Fibroblast of upper back skin (primary cell): ENCODE results near the gene ABO.
"Not testable (repeated sequence)": the region's sequence is repeated elsewhere in the genome, so short reads cannot be mapped to it uniquely, and the experiment has no call there.

Experiments used
- DNase-seq: peaks from one replicate; pipeline ENCODE4 v3.0.0-alpha.2; 2013

The ABO gene

DNA sequence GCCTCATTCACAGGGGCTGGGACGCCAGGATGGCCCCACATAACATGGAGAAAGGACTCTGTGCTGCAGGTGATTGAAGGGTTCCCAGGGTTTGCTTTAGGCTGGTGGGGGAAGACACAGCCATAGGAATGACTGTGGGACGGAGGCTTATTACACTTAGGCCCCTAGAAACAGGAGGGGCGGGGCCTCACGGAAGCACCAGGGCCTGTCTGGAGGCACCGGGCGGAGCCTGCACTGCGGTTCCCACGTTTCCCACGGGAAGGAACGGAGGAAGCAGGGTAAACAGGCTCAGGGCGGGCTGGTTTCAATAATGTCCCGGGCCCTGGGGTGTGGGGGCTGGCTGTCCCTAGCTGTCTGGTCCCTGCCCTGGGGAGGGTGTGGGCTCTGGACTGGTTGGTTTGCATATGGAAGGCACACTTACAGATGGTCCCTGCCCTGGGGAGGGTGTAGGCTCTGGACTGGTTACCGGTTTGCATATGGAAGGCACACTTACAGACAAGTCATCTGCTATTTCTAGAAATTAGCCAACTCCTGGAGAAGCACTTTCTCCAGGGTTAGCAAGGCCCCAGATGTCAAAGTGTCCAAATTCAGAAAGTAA is 51.7 kb downstream of the ABO start:
- DNase-seq: not testable (repeated sequence)

- not testable (repeated sequence) for DNase-seq
Measured at GRCh38 chr9:133221994-133222393, 53.0 kb downstream of the ABO start.

- DNase-seq: no peak
Measured at GRCh38 chr9:133221177-133221809, 53.7 kb downstream of the ABO start.

GRCh38 chr9:133218049-133218975 is 56.7 kb downstream of the ABO start:
- not testable (repeated sequence) for DNase-seq

- DNase-seq: not testable (repeated sequence)
Measured at GRCh38 chr9:133217333-133217988, 57.5 kb downstream of the ABO start.

- DNase-seq: not testable (repeated sequence)
Measured at GRCh38 chr9:133214276-133214675, 60.7 kb downstream of the ABO start.

DNA sequence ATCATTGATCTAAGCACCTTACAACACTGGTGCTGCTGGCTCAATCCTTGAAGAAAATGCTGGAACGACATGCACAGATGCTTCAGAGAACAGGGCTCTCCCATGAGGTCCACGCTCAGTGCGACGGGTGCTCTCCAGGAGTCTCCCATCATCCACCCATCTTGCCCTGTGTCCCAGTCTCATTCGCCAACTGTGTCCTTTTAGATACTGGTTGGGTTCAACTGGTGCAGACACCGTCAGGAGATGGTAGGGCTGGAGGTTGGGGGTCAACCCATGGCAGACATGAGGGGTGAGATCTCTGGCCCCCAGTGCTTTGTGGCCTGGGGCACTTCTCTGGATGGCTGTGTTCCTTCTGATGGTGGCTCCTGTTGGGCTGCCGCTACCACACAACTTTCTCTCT is 64.4 kb downstream of the ABO start:
- no peak for DNase-seq

DNA sequence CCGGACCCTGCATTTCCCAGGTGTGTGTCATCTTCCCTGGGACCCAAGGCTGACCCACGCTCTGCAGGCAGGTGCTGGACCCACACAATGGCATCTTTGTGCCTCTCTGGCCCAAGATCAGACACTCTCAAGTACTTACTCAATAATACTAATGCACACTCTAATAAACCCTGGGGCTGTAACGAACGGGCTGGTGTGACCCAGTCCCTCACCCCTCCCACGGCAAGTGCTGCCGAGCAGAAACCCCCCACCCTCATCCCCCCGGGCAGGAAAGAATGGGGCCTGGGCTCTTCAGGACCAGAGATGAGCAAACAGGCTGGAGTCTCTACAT is 64.8 kb downstream of the ABO start:
- DNase-seq: no peak

GRCh38 chr9:133209327-133210201 is 65.4 kb downstream of the ABO start:
- DNase-seq: not testable (repeated sequence)

DNA sequence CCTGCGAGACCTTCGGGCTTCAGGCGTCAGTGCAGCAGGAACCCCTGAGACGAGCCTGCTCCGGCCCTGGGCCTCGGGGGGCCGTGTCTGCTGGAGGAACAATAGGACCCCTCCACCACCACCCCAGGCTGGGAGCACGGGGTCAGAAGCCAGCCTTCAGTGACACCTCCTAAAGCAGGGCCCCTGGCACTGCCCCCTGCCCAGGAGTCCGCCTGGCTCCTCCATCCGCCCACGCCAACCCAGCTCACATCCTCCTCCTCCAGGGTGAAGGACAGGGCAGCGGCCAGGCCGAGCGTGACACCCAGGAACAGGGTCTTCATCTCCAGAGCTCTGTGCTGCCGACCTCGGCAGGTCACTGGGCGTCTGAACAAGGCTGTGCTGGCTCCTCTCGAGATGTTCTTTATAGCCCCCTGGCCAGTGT is 66.1 kb downstream of the ABO start, which contains the start of gene OBP2B:
Gene OBP2B (minus strand): TSS at position 371 of the 421 bp plus-strand sequence. CDS start 51 bp downstream, at position 320.
- DNase-seq: not testable (repeated sequence)

DNA sequence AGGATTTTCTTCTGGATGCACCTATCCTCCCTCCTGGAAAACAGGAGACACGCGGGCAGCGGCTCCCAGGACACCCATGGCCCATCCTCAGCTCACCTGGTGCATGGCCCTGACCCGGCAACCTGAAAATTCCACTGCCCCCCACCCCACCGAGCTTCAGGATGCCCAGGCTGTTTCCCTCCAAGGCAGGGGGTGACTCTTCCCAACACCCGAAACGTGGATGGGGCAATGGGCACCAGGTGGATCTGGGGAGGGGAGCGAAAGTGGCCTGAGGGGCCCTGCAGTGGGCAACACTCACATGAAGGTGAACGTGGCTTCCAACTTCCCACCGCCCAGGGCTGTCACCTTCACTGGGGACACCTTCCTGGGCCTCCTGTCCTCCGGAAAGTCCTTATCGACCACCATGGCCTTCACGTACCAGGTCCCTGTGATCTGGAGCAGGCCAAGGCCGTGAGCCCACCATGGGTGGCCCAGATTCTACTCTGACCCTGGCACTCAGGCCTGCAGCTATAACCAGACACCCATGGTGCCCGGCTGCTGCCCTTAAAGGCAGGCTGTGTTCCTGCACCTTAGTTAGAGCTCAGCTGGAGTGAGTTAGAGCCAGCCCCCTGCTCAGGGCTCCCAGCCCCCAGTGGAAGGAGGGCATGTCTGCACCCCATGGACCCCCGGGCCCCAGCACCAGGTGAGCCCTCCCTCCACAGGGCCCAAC is 66.7 kb downstream of the ABO start:
- DNase-seq: not testable (repeated sequence)

DNA sequence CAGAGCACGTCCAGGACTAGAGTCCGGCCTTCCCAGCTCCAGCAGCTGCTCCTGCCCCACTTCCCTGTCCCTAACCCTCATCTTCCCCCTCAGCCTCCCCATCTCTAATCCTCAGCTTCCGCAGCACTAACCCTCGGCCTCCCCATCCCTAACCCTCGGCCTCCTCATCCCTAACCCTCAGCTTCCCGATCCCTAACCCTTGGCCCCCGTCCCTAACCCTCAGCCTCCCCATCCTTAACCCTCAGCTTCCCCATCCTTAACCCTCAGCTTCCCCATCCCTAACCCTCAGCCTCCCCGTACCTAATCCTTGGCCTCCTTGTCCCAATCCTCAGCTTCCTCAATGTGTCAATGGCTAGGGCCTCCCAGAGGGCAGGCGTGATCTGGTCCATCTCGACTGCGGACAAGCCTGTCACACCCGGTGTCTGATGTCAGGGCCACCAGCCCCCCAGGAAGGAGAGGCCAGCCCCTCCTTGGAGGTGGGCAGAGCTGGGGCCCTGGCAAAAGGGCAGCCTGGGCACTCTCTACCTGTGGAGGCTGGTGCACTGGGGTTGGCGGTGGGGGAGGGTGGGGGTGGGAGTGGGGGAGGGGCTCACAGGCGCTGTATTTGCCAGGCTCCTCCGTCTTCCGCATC is 67.3 kb downstream of the ABO start:
- DNase-seq: no peak

DNA sequence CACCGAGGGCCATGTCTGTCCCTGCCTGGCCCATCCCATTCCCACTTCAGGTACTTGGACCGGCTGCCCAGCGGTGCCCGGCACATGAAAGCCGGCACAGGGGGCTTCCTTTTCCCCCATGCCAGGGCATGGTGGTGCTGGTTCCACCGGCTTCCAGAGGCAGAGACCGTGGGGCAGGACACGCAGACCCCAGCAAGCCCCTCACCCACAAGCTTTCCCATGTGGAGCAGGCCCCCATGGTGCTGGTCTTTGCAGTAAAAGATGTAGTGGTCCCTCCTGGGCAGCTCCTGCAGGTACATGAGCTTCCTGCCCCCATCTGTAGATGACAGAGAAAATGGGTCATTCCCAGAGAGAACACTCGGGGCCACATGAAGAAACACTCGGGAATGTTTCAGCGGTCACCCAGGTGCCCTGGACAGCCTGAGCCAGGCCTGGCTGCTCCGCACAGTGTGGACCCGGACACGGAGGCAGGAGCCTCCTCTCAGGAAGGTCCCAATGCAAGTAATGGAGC is 67.9 kb downstream of the ABO start:
- no peak for DNase-seq

- no peak for DNase-seq
Measured at GRCh38 chr9:133205996-133206931, 68.7 kb downstream of the ABO start.

- DNase-seq: not testable (repeated sequence)
Measured at GRCh38 chr9:133205481-133205887, 69.5 kb downstream of the ABO start.
